NCI-H2107 (cell line): Measurements from ENCODE around the gene HPGDS.
"Not testable (repeated sequence)": the region's sequence is repeated elsewhere in the genome, so short reads cannot be mapped to it uniquely, and the experiment has no call there.

Source experiments
- DNase-seq: peaks from one replicate; lab custom pipeline; 2025; lab: John Stamatoyannopoulos, UW

Gene HPGDS

GRCh38 chr4:94342694-94343093, at the start of gene HPGDS:
Gene HPGDS (minus strand): TSS chr4:94342836. CDS start chr4:94334629, 8,207 bp downstream.
- DNase-seq = no peak

- no peak for DNase-seq
Measured at GRCh38 chr4:94390804-94391410, 48.3 kb upstream of the HPGDS start.

GRCh38 chr4:94389595-94390267, 47.1 kb upstream of the HPGDS start:
- no peak for DNase-seq

- not testable (repeated sequence) for DNase-seq
Measured at GRCh38 chr4:94387965-94388364, 45.3 kb upstream of the HPGDS start.

- not testable (repeated sequence) for DNase-seq
Measured at GRCh38 chr4:94385452-94385851, 42.8 kb upstream of the HPGDS start.

GRCh38 chr4:94382891-94383290, 40.3 kb upstream of the HPGDS start:
- DNase-seq = not testable (repeated sequence)

- DNase-seq = no peak
Measured at GRCh38 chr4:94378047-94378446, 35.4 kb upstream of the HPGDS start.

- DNase-seq = no peak
Measured at GRCh38 chr4:94377294-94377693, 34.7 kb upstream of the HPGDS start.

GRCh38 chr4:94375364-94375763, 32.7 kb upstream of the HPGDS start:
- DNase-seq = no peak

GRCh38 chr4:94373752-94374151, 31.1 kb upstream of the HPGDS start:
- DNase-seq = no peak

- no peak for DNase-seq
Measured at GRCh38 chr4:94372991-94373390, 30.4 kb upstream of the HPGDS start.

GRCh38 chr4:94372228-94372978, 29.8 kb upstream of the HPGDS start:
- DNase-seq = no peak

- DNase-seq = no peak
Measured at GRCh38 chr4:94371290-94371689, 28.7 kb upstream of the HPGDS start.

GRCh38 chr4:94370533-94371254, 28.1 kb upstream of the HPGDS start:
- no peak for DNase-seq

GRCh38 chr4:94369046-94369445, 26.4 kb upstream of the HPGDS start:
- DNase-seq = no peak

GRCh38 chr4:94368459-94368858, 25.8 kb upstream of the HPGDS start:
- DNase-seq = no peak

GRCh38 chr4:94365304-94365703, 22.7 kb upstream of the HPGDS start:
- DNase-seq = no peak

- no peak for DNase-seq
Measured at GRCh38 chr4:94364527-94364926, 21.9 kb upstream of the HPGDS start.

- no peak for DNase-seq
Measured at GRCh38 chr4:94363136-94363655, 20.6 kb upstream of the HPGDS start.

GRCh38 chr4:94359838-94360237, 17.2 kb upstream of the HPGDS start:
- no peak for DNase-seq

GRCh38 chr4:94359221-94359620, 16.6 kb upstream of the HPGDS start:
- no peak for DNase-seq

GRCh38 chr4:94358101-94358500, 15.5 kb upstream of the HPGDS start:
- DNase-seq = no peak
